Measurements from ENCODE around the gene NISCH.
A peak's percentile ranks its signal among the peaks of the same experiment; 100 is the strongest.

- TF ChIP-seq CTCF (IDR thresholded peaks at IDR 0.05; ENCODE audit: low read depth, low read length) = peak; percentile 94
- no peak for TF ChIP-seq EZH2phosphoT487 (IDR thresholded peaks at IDR 0.05; ENCODE audit: low read depth)
Measured at GRCh38 chr3:52428151-52429005, 27.0 kb upstream of the NISCH start.

Measured in OCI-LY3 (cell line).